ENCODE results near the gene COL4A2. TPM values are rescaled to one million over a fixed set of nuclear protein-coding genes. Genes with fewer than 3 reads are reported as not detected.
A peak's percentile ranks its signal among the peaks of the same experiment; 100 is the strongest.

COL4A2 gene
- total RNA-seq, 1 donor from 2014 or later, result 785 TPM

DNA sequence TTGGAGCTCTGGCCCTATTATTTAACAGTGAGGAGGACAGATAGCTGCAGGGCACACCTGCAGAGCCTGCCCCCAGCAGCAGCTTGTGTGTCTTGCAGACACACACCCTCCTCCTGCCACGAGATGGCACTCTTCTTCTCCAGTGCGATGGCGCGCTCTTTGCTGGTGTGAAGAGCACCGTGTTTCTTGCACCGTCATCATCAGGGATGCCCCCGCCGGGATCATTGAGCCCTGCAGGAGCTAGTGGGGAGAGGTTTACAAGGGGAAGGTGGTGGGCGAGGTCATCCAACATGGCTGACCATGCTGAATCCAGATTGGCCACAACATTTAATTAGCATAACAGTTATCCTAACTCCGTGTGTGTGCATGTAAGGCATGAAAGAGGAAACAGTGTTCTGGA, 148.9 kb downstream of the COL4A2 start:
- DNase-seq, result peak; percentile 74

DNA sequence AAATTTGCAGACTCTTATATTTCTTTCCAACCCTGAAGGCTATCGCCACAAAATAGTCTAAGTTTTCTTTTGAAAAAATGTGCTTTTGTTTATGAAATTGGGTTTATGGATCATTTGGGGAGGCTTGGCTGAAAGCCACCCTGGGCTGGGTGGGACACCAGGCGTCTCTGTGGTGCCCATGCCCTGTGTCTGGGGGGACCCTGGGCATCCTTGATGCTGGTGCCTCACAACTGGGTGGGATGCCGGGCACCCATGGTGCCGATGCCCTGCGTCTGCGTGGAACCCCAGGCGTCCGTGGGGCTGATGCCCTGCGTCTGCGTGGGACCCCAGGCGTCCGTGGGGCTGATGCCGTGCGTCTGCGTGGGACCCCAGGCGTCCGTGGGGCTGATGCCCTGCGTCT, 149.5 kb downstream of the COL4A2 start:
- DNase-seq, result no peak

DNA sequence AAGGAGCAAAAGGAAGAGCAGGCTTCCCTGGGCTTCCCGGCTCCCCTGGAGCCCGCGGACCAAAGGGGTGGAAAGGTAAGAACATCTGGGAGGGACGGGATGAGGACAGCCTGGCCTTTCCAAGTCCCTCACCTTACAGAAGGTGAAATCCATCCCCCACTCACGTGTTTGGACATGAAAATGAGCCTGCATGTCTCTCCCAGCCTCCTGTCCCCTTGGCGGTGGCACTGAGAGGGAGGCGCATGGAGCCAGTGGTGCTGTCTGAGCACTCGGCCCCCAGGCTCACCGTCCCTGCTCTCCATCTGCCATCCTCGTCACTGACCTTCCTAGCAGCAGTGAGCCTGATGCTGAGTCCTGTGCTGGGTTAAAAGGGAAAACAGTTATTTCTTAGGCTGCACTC, 150.3 kb downstream of the COL4A2 start:
- DNase-seq, result no peak

GRCh38 chr13:110458017-110458416, 150.9 kb downstream of the COL4A2 start:
- no peak for DNase-seq

DNA sequence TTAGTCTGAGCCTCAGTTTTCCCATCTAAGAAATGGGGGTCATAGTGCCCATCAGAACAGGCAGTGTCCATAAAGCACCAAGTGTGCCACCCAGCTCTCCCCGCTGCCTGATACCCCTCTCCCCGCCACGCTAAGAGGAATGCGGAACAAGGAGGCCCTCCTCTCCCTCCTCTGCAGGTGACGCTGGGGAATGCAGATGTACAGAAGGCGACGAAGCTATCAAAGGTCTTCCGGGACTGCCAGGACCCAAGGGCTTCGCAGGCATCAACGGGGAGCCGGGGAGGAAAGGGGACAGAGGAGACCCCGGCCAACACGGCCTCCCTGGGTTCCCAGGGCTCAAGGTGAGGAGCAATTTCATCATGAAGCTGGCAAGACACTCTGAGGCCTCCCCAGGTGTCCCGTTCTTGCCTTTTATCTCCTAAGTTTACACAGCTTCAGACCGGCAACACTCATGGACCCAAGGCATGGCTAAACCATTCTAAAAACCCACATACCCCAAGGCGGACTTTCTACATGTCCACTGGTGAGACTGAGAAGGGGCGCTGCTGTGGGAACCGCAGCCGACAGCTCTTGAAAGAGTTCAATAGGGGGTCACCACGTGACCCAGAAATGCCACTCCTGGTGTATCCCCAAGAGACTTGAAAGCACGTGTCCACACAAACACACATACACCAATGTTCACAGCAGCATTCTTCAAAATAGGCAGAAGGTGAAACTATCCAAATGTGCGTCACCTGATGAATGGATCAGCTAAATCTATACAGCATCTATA, 151.7 kb downstream of the COL4A2 start:
- DNase-seq, result no peak

- DNase-seq, result no peak
Measured at GRCh38 chr13:110462091-110462490, 155.0 kb downstream of the COL4A2 start.

- DNase-seq, result no peak
Measured at GRCh38 chr13:110463156-110463555, 156.1 kb downstream of the COL4A2 start.

GRCh38 chr13:110463871-110464510, 156.9 kb downstream of the COL4A2 start:
- DNase-seq, result no peak

DNA sequence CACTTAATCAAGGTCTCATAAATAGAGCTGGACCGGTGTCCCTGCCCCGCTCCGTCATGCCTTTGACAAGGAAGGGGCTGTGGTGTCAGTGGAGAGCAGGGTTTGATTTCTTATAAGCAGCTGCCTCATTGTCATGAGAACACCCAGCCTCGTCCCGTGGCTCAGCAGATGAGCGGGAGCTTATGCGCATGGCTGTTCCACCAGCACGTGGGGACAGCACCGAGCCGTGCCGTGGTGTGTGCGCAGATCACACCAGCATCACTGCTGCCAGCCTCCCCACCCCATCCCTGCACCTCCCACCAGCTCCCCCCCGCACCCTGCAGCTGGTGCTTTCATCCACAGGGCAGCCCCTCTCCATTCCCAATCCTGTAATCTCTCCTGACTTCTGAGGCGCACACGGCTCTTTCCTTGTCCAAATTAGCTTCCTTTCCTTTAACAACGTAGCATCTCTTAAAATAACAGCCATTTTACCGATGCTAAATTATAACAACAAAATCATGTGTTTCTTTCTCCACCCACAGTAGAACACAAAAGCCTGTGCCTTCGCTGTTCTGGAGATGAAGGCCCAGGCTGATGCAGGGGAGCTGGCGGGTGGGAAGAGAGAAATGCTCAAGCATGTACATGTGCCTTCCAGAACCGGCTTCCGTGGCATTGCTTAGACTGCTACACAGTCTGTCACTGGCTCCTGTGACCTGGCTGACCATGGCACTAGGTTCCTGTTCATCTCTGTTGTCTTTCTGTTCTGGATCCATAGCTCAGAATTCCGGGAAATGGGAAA, 157.7 kb downstream of the COL4A2 start:
- DNase-seq, result no peak

- DNase-seq, result no peak
Measured at GRCh38 chr13:110465696-110466095, 158.6 kb downstream of the COL4A2 start.

- DNase-seq, result no peak
Measured at GRCh38 chr13:110466266-110466915, 159.3 kb downstream of the COL4A2 start.

- no peak for DNase-seq
Measured at GRCh38 chr13:110467516-110468110, 160.5 kb downstream of the COL4A2 start.

DNA sequence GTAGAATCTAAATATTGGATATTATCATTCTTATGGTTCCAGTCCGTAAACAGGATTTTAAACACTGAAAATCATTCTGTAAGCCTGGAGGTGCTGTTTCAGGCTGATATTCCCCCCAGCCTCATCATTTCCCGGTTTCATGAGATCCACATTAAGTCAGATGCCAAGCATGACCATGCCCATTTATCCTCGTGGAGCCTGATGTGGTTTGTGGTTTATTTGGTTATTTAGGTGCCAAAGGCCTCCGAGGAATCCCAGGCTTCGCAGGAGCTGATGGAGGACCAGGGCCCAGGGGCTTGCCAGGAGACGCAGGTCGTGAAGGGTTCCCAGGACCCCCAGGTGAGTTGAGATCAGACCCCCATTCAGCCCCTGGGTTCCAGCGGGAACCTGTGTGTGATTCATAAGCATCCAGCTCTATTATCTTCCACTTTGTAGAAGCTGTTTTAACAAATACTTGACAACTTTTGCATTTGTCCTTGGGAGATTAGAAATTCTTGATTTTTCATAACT, 162.0 kb downstream of the COL4A2 start:
- no peak for DNase-seq

DNA sequence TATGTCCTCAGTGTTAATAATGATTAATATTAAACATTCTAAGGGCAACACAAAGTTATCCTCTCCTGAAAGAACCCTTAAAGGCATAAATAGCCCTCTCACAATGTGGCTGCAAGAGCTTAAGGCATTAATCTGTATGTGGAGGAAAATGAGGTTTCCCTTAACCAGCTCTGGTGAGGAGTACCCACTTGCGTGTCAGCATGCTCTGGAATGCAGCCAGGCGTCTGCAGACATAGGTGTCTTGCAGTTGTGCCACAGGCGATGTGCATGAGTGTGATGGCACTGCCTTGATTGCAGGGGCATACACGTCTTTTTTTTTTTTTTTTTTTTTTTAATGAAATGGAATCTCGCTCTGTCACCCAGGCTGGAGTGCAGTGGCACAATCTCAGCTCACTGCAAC, 162.5 kb downstream of the COL4A2 start:
- no peak for DNase-seq

- DNase-seq, result no peak
Measured at GRCh38 chr13:110470272-110471009, 163.4 kb downstream of the COL4A2 start.

DNA sequence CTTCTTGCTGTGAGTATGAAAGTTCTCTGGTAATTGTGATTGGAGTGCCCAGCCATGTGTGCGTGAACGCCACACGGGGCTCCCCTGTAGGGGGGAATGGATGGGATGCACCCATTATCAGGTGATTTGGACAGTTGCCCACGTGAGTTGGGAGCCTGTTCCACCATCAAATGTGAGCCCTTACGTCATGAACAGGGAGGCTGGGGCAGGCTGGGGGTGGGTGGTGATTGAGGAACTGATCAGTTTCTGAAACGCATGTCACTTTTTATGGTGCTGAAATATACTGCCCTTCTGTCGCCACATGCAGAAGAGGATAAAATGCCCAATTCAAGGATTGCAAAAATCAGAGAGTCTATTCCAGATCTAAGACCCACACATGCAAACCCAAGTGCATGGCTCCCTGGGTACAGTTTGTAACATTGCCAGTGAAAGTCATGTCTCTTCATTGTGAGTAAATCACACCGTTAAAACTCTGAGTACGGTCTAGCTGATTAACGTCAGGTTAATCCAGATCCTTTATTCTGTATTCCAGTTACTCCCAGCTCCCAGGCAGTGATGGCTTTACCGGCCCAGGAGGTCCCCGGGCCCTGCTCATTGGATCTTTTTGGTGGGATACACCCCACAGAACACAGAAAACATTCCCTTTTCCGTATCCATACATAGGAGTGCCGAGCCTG, 164.2 kb downstream of the COL4A2 start:
- DNase-seq, result no peak

GRCh38 chr13:110471833-110472162, 164.7 kb downstream of the COL4A2 start:
- DNase-seq, result peak; percentile 28

DNA sequence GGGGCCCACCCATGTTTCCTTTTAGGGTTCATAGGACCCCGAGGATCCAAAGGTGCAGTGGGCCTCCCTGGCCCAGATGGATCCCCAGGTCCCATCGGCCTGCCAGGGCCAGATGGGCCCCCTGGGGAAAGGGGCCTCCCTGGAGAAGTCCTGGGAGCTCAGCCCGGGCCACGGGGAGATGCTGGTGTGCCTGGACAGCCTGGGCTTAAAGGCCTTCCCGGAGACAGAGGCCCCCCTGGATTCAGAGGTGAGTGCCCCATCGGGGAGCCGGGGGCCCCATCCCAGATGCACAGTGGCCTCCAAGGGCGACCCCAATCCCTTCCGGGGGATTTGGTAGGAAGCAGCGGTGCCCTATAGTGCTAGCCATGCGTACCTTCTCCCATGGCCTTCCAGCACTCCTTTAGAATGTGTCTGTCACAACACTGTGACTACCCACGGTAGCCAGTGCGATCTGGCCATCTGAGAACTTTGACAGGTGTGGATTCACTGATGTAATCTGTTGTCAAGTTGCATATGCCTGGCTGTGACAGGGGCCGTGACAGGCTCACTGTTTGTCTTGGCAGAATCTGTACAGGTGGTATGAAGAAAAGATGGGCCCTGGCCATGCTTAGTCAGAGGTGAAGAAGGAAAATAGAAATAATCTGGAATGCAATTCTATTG, 165.9 kb downstream of the COL4A2 start:
- no peak for DNase-seq

DNA sequence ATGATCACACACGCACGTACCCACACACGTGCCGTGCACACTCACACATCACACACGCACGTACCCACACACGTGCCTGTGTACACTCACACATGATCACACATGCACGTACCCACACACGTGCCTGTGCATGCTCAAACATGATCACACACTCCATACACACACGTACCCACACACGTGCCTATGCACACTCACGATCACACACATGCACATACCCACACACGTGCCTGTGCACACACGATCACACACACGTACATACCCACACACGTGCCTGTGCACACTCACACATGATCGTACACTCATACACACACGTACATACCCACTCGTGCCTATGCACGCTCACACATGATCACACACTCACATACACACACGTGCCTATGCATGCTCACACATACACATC, 167.6 kb downstream of the COL4A2 start:
- DNase-seq, result no peak

DNA sequence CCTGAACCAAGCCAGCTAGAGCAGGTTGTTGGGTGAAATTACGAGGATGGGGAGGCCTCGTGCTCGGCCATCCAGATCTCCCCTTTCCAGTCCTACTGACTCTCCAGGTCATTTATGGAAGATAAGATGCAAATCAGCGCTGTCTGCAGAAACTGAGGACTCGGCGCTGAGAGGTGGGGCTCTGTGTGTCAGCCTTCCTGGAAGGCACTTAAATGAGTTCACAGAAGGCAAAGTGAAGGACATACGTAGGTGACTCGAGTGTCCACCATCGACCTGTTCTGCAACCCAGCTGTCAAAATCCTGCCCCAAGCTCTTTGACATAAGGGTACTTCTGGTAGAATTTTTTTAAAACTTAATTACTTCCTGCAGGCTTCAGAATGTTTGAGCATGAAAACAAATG, 168.0 kb downstream of the COL4A2 start:
- no peak for DNase-seq
